Glomerular visceral epithelial cell (primary cell): ENCODE measurements around the gene TMEM204.
"Not testable (repeated sequence)": the region's sequence is repeated elsewhere in the genome, so short reads cannot be mapped to it uniquely, and the experiment has no call there.

Experiments used
- DNase-seq: peaks from one replicate; pipeline ENCODE4 v3.0.0-alpha.2; 2016; ENCODE audit errors: extremely low spot score

The TMEM204 gene

GRCh38 chr16:1592446-1592845 is 59.0 kb downstream of the TMEM204 start:
- DNase-seq: no peak

- not testable (repeated sequence) for DNase-seq
Observed at GRCh38 chr16:1595511-1595910, 62.0 kb downstream of the TMEM204 start.

- no peak for DNase-seq
Observed at GRCh38 chr16:1596516-1596915, 63.0 kb downstream of the TMEM204 start.

GRCh38 chr16:1597154-1597553 is 63.7 kb downstream of the TMEM204 start:
- no peak for DNase-seq

- no peak for DNase-seq
Observed at GRCh38 chr16:1601031-1601430, 67.6 kb downstream of the TMEM204 start.

GRCh38 chr16:1601489-1601888 is 68.0 kb downstream of the TMEM204 start:
- DNase-seq: no peak

GRCh38 chr16:1602285-1602684 is 68.8 kb downstream of the TMEM204 start:
- DNase-seq: no peak
